Right lung (tissue), 10 donors: ENCODE data around the gene CHFR. TPM values are rescaled to one million over a fixed set of nuclear protein-coding genes. Genes with fewer than 3 reads are reported as not detected.
"Not testable (repeated sequence)": the region's sequence is repeated elsewhere in the genome, so short reads cannot be mapped to it uniquely, and the experiment has no call there.

ENCODE experiments used
- DNase-seq, 2 donors: peaks; one replicate each; pipeline ENCODE4 v3.0.0-alpha.2; 2013
- long read RNA-seq, 8 donors: transcript quantifications; one replicate each; lab custom pipeline, GENCODE V29; 2026
- polyA plus RNA-seq, 5 donors: library from polyadenylated mRNA; unstranded; fragments of 120-200 nt; gene quantifications; one replicate each; pipeline versions ENCODE4 v1.2.1 to v1.2.3, GENCODE V29; 2013; ENCODE audit warnings: inconsistent platforms in 1 of 5, low replicate concordance in 1 of 5; ENCODE audit not compliant: insufficient read length in 5 of 5, insufficient read depth in 1 of 5

The CHFR gene
- polyA plus RNA-seq: 10 to 100 TPM; 22.4 to 26.3 (median 24.1) TPM
- long read RNA-seq, donor 1: 0 reads
- long read RNA-seq, donor 2, partial matches to known transcripts: 0 of 3 reads
- long read RNA-seq, donor 2, other reads (novel, unspliced or antisense): 0 of 3 reads
- long read RNA-seq, donor 3: 0 reads
- long read RNA-seq, donor 4: 0 reads
- long read RNA-seq, donor 5: 0 reads
- long read RNA-seq, donor 6: 0 reads
- long read RNA-seq, donor 7, partial matches to known transcripts: 0 of 2 reads
- long read RNA-seq, donor 7, other reads (novel, unspliced or antisense): 0 of 2 reads
- long read RNA-seq, donor 8: 0 reads

GRCh38 chr12:132887513-132888351 lies at the start of gene CHFR:
CHFR (minus strand) TSS chr12:132887605; CDS start chr12:132887328, 277 bp downstream.
- peak; percentile 97 to 98 for DNase-seq

GRCh38 chr12:132936921-132937320 lies 49.5 kb upstream of the CHFR start:
- DNase-seq: not testable (repeated sequence)

GRCh38 chr12:132936163-132936562 lies 48.8 kb upstream of the CHFR start:
- no peak for DNase-seq

GRCh38 chr12:132926415-132926833 lies 39.0 kb upstream of the CHFR start:
- no peak for DNase-seq

GRCh38 chr12:132925597-132926414 lies 38.4 kb upstream of the CHFR start:
- no peak for DNase-seq

- DNase-seq: no peak
Measured at GRCh38 chr12:132924356-132924755, 37.0 kb upstream of the CHFR start.

GRCh38 chr12:132923356-132923909 lies 36.0 kb upstream of the CHFR start:
- no peak for DNase-seq

GRCh38 chr12:132922676-132923075 lies 35.3 kb upstream of the CHFR start:
- no peak for DNase-seq

GRCh38 chr12:132921685-132922084 lies 34.3 kb upstream of the CHFR start:
- DNase-seq: no peak

GRCh38 chr12:132918680-132919079 lies 31.3 kb upstream of the CHFR start:
- no peak for DNase-seq

- DNase-seq: no peak
Measured at GRCh38 chr12:132909030-132909368, 21.6 kb upstream of the CHFR start.

GRCh38 chr12:132908145-132909029 lies 21.0 kb upstream of the CHFR start:
- DNase-seq: peak; percentile 95

- not testable (repeated sequence) for DNase-seq
Measured at GRCh38 chr12:132907789-132908144, 20.4 kb upstream of the CHFR start.

- no peak for DNase-seq
Measured at GRCh38 chr12:132907216-132907615, 19.8 kb upstream of the CHFR start.

GRCh38 chr12:132904718-132905328 lies 17.4 kb upstream of the CHFR start:
- peak; percentile 49 to 53 for DNase-seq

- DNase-seq: no peak
Measured at GRCh38 chr12:132899033-132899432, 11.6 kb upstream of the CHFR start.

- DNase-seq: no peak
Measured at GRCh38 chr12:132888852-132889251, 1.4 kb upstream of the CHFR start.

GRCh38 chr12:132886529-132887477 lies 602 bp downstream of the CHFR start:
- no peak for DNase-seq

GRCh38 chr12:132881818-132882217 lies 5.6 kb downstream of the CHFR start:
- DNase-seq: no peak
